ENCODE results near the gene MKI67.

The MKI67 gene

DNA sequence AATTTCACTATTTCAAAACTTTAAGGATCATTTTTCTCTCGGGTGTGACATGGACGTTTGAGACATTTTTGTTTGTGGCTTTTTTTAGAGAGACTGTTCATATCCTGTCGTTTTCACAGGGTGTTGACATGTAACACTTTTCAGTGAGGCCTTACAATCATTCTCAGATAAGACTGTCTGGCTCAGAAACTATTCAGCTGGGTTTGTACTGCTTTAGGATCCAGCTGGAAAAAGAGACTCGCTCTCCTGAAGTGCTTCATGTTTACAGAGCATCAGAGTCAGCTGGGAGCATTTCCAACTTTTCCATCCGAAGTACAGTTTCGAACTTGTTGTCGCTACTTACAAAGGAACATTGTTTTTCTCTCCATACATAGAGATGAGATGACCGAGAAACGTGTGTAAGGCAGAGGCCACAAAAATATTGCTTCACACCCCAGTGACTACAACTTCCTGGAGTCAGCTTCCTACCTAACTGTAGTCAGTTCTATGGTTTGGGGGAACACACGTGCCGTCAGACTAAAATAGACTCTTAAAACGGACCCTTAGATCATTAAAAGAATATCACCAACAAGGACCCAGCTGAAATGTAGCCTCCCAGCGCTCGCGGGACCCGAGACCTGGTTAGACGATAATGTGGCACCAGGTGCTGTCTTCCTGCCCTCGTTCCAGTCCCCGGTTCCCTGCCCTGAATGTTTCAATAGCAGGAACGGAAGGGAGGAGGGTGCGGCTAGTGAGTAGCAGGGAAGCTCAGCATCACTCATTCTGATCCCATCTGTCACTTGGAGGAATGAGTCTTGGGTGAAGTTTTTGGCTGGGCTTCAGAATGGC is 78.0 kb downstream of the MKI67 start:
- Histone ChIP-seq H3K4me3 (ENCODE audit: low read length in 2 of 2) (peak overlapping the region; percentile 58 to 71), H3K9ac (ENCODE audit: low read depth in 1 of 2, low read length in 2 of 2) (peak overlapping the region; percentile 62 to 68), H3K9me3 (ENCODE audit: control insufficient read depth in 2 of 2, low read length in 2 of 2) (no peaks in the 10 kb centered on the region), H3K36me3 (ENCODE audit: control insufficient read depth in 2 of 2, insufficient read depth in 2 of 2, low read length in 2 of 2) (peaks cover 14 to 17% of the 10 kb centered on the region in 2 donors), H3K4me1 (ENCODE audit: control insufficient read depth in 2 of 2, insufficient read depth in 2 of 2, low read length in 2 of 2) (peaks cover 11 to 16% of the 10 kb centered on the region in 2 donors), H3K27ac (ENCODE audit: low read depth in 2 of 2, low read length in 2 of 2) (peak overlapping the region; percentile 79 to 81), H3K27me3 (ENCODE audit: control insufficient read depth in 2 of 2, insufficient read depth in 2 of 2, low read length in 2 of 2) (no peaks in the 10 kb centered on the region)

DNA sequence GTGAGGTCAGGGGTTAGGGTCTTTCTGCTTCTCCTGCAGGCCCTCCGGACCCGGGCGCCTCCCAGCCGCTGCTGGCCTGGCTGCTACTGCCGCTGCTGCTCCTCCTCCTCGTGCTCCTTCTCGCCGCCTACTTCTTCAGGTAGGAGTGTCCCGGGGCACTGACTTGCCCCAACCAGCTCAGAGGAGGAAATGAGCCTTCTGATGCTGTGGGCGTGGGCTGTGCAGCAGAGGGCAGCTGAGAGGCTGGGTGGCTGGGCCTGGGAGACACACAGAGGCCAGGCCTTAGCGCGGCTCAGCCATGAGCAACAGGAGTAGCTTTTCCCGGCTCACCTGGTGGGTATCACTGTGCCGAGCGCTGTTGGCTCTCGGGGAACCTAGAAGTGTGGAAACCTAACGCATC is 78.9 kb downstream of the MKI67 start:
- H3K4me1 ChIP-seq (ENCODE audit: control insufficient read depth in 2 of 2, insufficient read depth in 2 of 2, low read length in 2 of 2): peaks cover 11 to 16% of the 10 kb centered on the region in 2 donors
- peak overlapping the region; percentile 79 to 81 for H3K27ac ChIP-seq (ENCODE audit: low read depth in 2 of 2, low read length in 2 of 2)
- peak overlapping the region; percentile 62 to 68 for H3K9ac ChIP-seq (ENCODE audit: low read depth in 1 of 2, low read length in 2 of 2)
- peaks cover 13% of the 10 kb centered on the region in 2 donors for H3K36me3 ChIP-seq (ENCODE audit: control insufficient read depth in 2 of 2, insufficient read depth in 2 of 2, low read length in 2 of 2)
- H3K4me3 ChIP-seq (ENCODE audit: low read length in 2 of 2): peak overlapping the region; percentile 58 to 71
- H3K9me3 ChIP-seq (ENCODE audit: control insufficient read depth in 2 of 2, low read length in 2 of 2): no peaks in the 10 kb centered on the region
- H3K27me3 ChIP-seq (ENCODE audit: control insufficient read depth in 2 of 2, insufficient read depth in 2 of 2, low read length in 2 of 2): no peaks in the 10 kb centered on the region

- no peak overlapping the region for H3K9ac ChIP-seq (ENCODE audit: low read depth in 1 of 2, low read length in 2 of 2)
Measured at GRCh38 chr10:128046953-128047290, 79.3 kb downstream of the MKI67 start.

More at GRCh38 chr10:128046953-128047290, 79.3 kb downstream of the MKI67 start:
- peak overlapping the region; percentile 31 to 58 for H3K4me3 ChIP-seq (ENCODE audit: low read length in 2 of 2)
- peaks cover 11 to 16% of the 10 kb centered on the region in 2 donors for H3K4me1 ChIP-seq (ENCODE audit: control insufficient read depth in 2 of 2, insufficient read depth in 2 of 2, low read length in 2 of 2)
- H3K27ac ChIP-seq (ENCODE audit: low read depth in 2 of 2, low read length in 2 of 2): peak overlapping the region; percentile 8 to 79
- peaks cover 9 to 12% of the 10 kb centered on the region in 2 donors for H3K36me3 ChIP-seq (ENCODE audit: control insufficient read depth in 2 of 2, insufficient read depth in 2 of 2, low read length in 2 of 2)
- no peaks in the 10 kb centered on the region for H3K9me3 ChIP-seq (ENCODE audit: control insufficient read depth in 2 of 2, low read length in 2 of 2)
- H3K27me3 ChIP-seq (ENCODE audit: control insufficient read depth in 2 of 2, insufficient read depth in 2 of 2, low read length in 2 of 2): no peaks in the 10 kb centered on the region
